Liver (tissue), 9 donors: ENCODE results near the gene CMBL. TPM values are rescaled to one million over a fixed set of nuclear protein-coding genes. Genes with fewer than 3 reads are reported as not detected.

Experiments
- DNase-seq: peaks from one replicate; pipeline ENCODE4 v3.0.0-alpha.2; 2017; ENCODE audit warnings: low spot score
- H3K27ac ChIP-seq, 2 donors: one replicate each; pipeline ENCODE4 v1.7.0; 2013; ENCODE audit warnings: inconsistent platforms in 2 of 2, low read length in 2 of 2, control low read depth in 1 of 2, low read depth in 1 of 2, mild to moderate bottlenecking in 1 of 2
- H3K27me3 ChIP-seq, 4 donors: one replicate each; pipeline versions ENCODE4 v1.6.1 to v1.7.0; 2013; ENCODE audit warnings: low read length in 3 of 4, inconsistent platforms in 1 of 4, mild to moderate bottlenecking in 1 of 4, moderate library complexity in 1 of 4; ENCODE audit not compliant: control insufficient read depth in 4 of 4, insufficient read depth in 4 of 4
- H3K36me3 ChIP-seq, 4 donors: one replicate each; pipeline versions ENCODE4 v1.6.1 to v1.7.0; 2013; ENCODE audit warnings: low read length in 3 of 4, mild to moderate bottlenecking in 3 of 4, low read depth in 1 of 4, moderate library complexity in 1 of 4; ENCODE audit not compliant: control insufficient read depth in 4 of 4, insufficient read depth in 3 of 4
- H3K4me1 ChIP-seq, 4 donors: one replicate each; pipeline versions ENCODE4 v1.6.1 to v1.7.0; 2013; ENCODE audit warnings: low read length in 3 of 4, mild to moderate bottlenecking in 3 of 4, moderate library complexity in 1 of 4; ENCODE audit not compliant: control insufficient read depth in 4 of 4, insufficient read depth in 4 of 4
- H3K4me3 ChIP-seq, 3 donors: one replicate each; pipeline versions ENCODE4 v1.6.1 to v1.7.0; 2013; ENCODE audit warnings: low read length in 3 of 3, control low read depth in 1 of 3, low read depth in 1 of 3, mild to moderate bottlenecking in 1 of 3
- H3K9ac ChIP-seq, 2 donors: one replicate each; pipeline ENCODE4 v1.7.0; 2013; ENCODE audit warnings: low read length in 2 of 2, mild to moderate bottlenecking in 2 of 2, moderate library complexity in 2 of 2, control low read depth in 1 of 2, low read depth in 1 of 2
- H3K9me3 ChIP-seq, 4 donors: one replicate each; pipeline versions ENCODE4 v1.6.1 to v1.7.0; 2013; ENCODE audit warnings: low read length in 3 of 4; ENCODE audit not compliant: control insufficient read depth in 4 of 4
- ATF3 ChIP-seq: IDR thresholded peaks from 2 replicates; pipeline ENCODE4 v1.6.1; 2016; ENCODE audit warnings: antibody characterized with exemption
- CTCF ChIP-seq: fragments of 150-350 bp; IDR thresholded peaks from 2 replicates; pipeline ENCODE4 v1.5.1; 2017; ENCODE audit warnings: improper control_type of control experiment, low read depth, low read length; ENCODE audit not compliant: missing input control
- EGR1 ChIP-seq, 2 donors: IDR thresholded peaks; 2 replicates each; pipeline ENCODE4 v1.6.1; 2016 to 2018; ENCODE audit warnings: antibody characterized with exemption in 2 of 2, low read depth in 2 of 2
- FOXA1 ChIP-seq: IDR thresholded peaks from 2 replicates; pipeline ENCODE4 v1.6.1; 2016; ENCODE audit warnings: antibody characterized with exemption
- FOXA2 ChIP-seq: IDR thresholded peaks from 2 replicates; pipeline ENCODE4 v1.6.1; 2016; ENCODE audit warnings: antibody characterized with exemption
- GABPA ChIP-seq, 2 donors: IDR thresholded peaks in 1 of 2; conservative IDR thresholded peaks in 1 of 2; 2 replicates each; pipeline ENCODE4 v1.6.1; 2016; ENCODE audit warnings: antibody characterized with exemption in 2 of 2, mild to moderate bottlenecking in 1 of 2, moderate library complexity in 1 of 2
- HNF4A ChIP-seq, 2 donors: conservative IDR thresholded peaks; 2 replicates each; pipeline ENCODE4 v1.6.1; 2016; ENCODE audit warnings: antibody characterized with exemption in 2 of 2, mild to moderate bottlenecking in 2 of 2
- HNF4G ChIP-seq: IDR thresholded peaks from 2 replicates; pipeline ENCODE4 v1.6.1; 2016; ENCODE audit warnings: antibody characterized with exemption
- JUND ChIP-seq, 2 donors: IDR thresholded peaks; 2 replicates each; pipeline ENCODE4 v1.6.1; 2016; ENCODE audit warnings: antibody characterized with exemption in 2 of 2
- MAX ChIP-seq: IDR thresholded peaks from 2 replicates; pipeline ENCODE4 v1.6.1; 2016; ENCODE audit warnings: antibody characterized with exemption
- NR2F2 ChIP-seq: IDR thresholded peaks from 2 replicates; pipeline ENCODE4 v1.6.1; 2016; ENCODE audit warnings: antibody characterized with exemption
- RAD21 ChIP-seq, 2 donors: IDR thresholded peaks; 2 replicates each; pipeline ENCODE4 v1.6.1; 2016; ENCODE audit warnings: antibody characterized with exemption in 2 of 2, mild to moderate bottlenecking in 2 of 2
- REST ChIP-seq: IDR thresholded peaks from 2 replicates; pipeline ENCODE4 v1.6.1; 2016; ENCODE audit warnings: antibody characterized with exemption, mild to moderate bottlenecking
- RXRA ChIP-seq, 2 donors: IDR thresholded peaks; 2 replicates each; pipeline ENCODE4 v1.6.1; 2017 to 2018; ENCODE audit warnings: antibody characterized with exemption in 2 of 2, mild to moderate bottlenecking in 1 of 2
- SP1 ChIP-seq: IDR thresholded peaks from 2 replicates; pipeline ENCODE4 v1.6.1; 2018; ENCODE audit warnings: antibody characterized with exemption, mild to moderate bottlenecking
- TAF1 ChIP-seq: conservative IDR thresholded peaks from 2 replicates; pipeline ENCODE4 v1.6.1; 2016; ENCODE audit warnings: antibody characterized with exemption, mild to moderate bottlenecking
- YY1 ChIP-seq: IDR thresholded peaks from 2 replicates; pipeline ENCODE4 v1.6.1; 2016; ENCODE audit warnings: antibody characterized with exemption, mild to moderate bottlenecking
- whole genome bisulfite sequencing: extraction: QIAGEN DNeasy Blood & Tissue Kit; methylation state at CpG from one replicate; pipeline ENCODE4 v1.1.7; 2013; 5-methylcytosine and 5-hydroxymethylcytosine counted together
- polyA plus RNA-seq, 2 donors: library from polyadenylated mRNA; stranded (reverse) in 1 of 2; unstranded in 1 of 2; fragments of 200-250 nt in 1 of 2; fragments of >200 nt in 1 of 2; fragmentation: Nextera tagmentation in 1 of 2; extraction: Ambion mirVana in 1 of 2; gene quantifications; one replicate each; pipeline versions ENCODE4 v1.2.1 to v1.2.3, GENCODE V29; 2013 to 2015
- total RNA-seq, 2 donors: library from RNA; depleted of rRNA; stranded (reverse); fragments of >200 nt; gene quantifications; one replicate each; pipeline ENCODE4 v1.2.3, GENCODE V29; 2014
- donor health status: healthy.
- donor health status: healthy.
- donor health status: healthy.
- donor health status: healthy.
- donor health status: healthy.

CMBL gene
- total and polyA plus RNA-seq, 4 donors: 6.8 to 56.1 (median 41.7) TPM

DNA sequence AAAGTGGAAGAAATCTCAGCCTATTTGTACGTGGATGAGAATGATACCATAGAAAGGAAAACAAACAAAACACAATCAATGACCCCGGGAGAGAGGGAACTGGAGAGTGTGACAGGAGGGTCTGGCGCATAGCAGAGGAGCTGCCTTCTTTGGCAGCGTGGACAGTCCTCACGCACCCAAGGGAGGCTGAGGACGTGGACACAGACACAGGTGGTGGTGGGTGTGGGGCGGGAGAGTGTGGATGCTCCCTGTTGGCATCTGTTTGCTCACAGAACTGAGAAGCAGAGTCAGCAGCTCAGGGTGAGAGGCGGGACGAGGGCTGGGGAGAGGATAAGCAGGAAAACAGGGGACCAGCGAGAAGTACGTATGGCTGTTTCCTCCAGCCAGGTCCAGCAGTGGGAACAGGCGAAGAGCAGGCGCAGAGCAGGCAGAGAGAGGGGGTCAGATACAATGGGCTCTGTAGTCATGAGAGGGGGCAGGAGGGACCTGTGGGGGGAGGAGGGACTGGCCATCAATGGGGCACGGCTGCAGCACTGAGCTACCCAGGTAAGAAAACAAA is 10.0 kb downstream of the CMBL start:
- Histone ChIP-seq H3K27me3 (no peaks in the 10 kb centered on the region), H3K36me3 (peaks cover 0 to 2% (median 0%) of the 10 kb centered on the region in 4 donors), H3K9me3 (no peaks in the 10 kb centered on the region), H3K9ac (no peak overlapping the region), H3K4me3 (no peak overlapping the region), H3K4me1 (peaks cover 0 to 21% (median 19%) of the 10 kb centered on the region in 4 donors), H3K27ac (peak overlapping the region; percentile 36 to 53)
- 66% methylated on average over 14 of the region's 14 CpGs for WGBS
- no peak for DNase-seq
- TF ChIP-seq SP1 (no peak), FOXA2 (no peak), NR2F2 (no peak)

DNA sequence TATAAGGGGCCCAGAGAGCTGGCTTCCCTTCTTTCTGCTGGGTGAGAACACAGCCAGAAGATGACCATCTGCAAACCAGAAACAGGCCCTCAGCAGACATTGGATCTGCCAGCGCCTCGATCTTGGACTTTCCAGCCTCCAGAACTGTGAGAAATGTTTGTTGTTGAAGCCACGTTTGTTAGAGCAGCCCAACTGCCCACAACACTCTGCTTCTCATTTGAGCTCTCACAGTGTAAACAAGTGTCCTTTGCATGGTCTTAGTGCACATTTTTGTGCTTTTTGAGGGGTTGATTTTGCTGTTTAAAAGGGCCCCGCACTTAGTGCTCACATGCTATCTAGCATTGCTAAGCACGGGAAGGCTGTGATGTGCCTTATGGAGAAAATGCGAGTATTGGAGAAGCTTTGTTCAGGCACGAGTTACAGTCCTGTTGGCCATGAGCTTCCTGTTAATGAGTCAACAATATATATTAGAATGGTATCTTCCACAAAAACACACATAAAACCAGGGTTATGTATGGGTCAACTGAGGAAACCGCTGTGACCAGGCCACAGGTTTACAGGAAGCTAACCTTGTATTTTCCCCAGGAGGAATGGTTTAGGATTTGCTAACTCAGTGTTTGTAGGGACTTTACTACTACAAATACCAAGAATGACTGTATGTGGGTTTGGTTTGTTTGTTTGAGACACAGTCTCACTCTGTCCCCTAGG is 11.9 kb downstream of the CMBL start:
- peaks cover 0 to 20% (median 18%) of the 10 kb centered on the region in 4 donors for H3K4me1 ChIP-seq
- H3K9me3 ChIP-seq: no peaks in the 10 kb centered on the region
- no peak overlapping the region for H3K4me3 ChIP-seq
- H3K27ac ChIP-seq: peak overlapping the region in 1 of 2 donors; percentile 31
- H3K27me3 ChIP-seq: no peaks in the 10 kb centered on the region
- peaks cover 0 to 2% (median 0%) of the 10 kb centered on the region in 4 donors for H3K36me3 ChIP-seq
- TF ChIP-seq HNF4A (conservative IDR thresholded peaks at IDR 0.05): peak; percentile 33 to 40
- TF ChIP-seq TAF1: no peak
- no peak for TF ChIP-seq ATF3
- TF ChIP-seq RXRA (IDR thresholded peaks at IDR 0.05): peak; percentile 12 to 15
- TF ChIP-seq FOXA2: no peak
- H3K9ac ChIP-seq: no peak overlapping the region
- WGBS: 81% methylated on average over 8 of the region's 8 CpGs
- DNase-seq: no peak

DNA sequence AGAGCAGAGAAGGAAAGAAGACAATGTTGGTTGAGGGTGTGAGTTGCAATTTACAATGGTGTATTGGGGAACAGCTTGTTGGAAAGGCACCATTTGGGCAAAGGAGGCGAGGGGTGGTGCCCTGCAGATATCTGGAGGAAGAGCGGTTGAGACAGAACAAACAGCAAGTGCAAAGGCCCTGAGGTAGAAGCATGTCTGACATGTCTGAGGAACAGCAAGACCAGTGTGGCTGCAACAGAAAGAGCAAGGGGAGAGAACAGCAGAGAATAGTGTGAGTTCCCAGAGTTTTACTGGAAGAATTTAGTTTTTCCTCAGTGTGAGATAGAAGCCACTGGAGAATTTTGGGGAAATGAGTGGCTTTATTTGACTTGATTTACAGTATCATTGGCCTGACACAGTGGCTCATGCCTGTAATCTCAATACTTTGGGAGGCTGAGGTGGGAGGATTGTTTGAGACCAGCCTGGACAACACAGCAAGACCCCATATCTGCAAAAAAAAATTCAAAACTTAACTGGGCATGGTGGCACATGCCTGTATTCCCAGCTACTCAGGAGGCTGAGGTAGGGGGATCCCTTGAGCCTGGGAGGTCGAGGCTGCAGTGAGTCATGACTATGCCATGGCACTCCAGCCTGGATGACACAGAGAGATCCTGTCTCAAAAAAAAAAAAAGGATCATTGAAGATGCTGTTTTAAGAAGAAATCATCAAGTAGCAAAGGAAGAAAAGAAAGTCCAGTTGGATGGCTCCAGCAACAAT is 13.6 kb downstream of the CMBL start:
- WGBS: 93% methylated on average over 3 of the region's 3 CpGs
- H3K4me1 ChIP-seq: peaks cover 1 to 27% (median 23%) of the 10 kb centered on the region in 4 donors
- H3K9me3 ChIP-seq: no peaks in the 10 kb centered on the region
- H3K36me3 ChIP-seq: no peaks in the 10 kb centered on the region
- no peak for DNase-seq
- no peaks in the 10 kb centered on the region for H3K27me3 ChIP-seq
- H3K9ac ChIP-seq: no peak overlapping the region
- H3K27ac ChIP-seq: no peak overlapping the region
- no peak overlapping the region for H3K4me3 ChIP-seq
- TF ChIP-seq HNF4A (conservative IDR thresholded peaks at IDR 0.05): no peak
- TF ChIP-seq FOXA1: no peak
- TF ChIP-seq CTCF: no peak
- TF ChIP-seq RXRA (IDR thresholded peaks at IDR 0.05): no peak
- no peak for TF ChIP-seq EGR1 (IDR thresholded peaks at IDR 0.05; ENCODE audit: low read depth in 2 of 2)
- no peak for TF ChIP-seq YY1
- TF ChIP-seq REST: no peak
- no peak for TF ChIP-seq SP1
- no peak for TF ChIP-seq NR2F2
- TF ChIP-seq ATF3: no peak
- no peak for TF ChIP-seq HNF4G
- TF ChIP-seq FOXA2: no peak
- no peak for TF ChIP-seq JUND (IDR thresholded peaks at IDR 0.05)
- TF ChIP-seq MAX: no peak
- no peak for TF ChIP-seq GABPA (IDR thresholded peaks at IDR 0.05 in 1 of 2, conservative IDR thresholded peaks at IDR 0.05 in 1 of 2)
- TF ChIP-seq RAD21 (IDR thresholded peaks at IDR 0.05): no peak
